H1 (cell line): ENCODE results near the gene STAT2. TPM values are rescaled to one million over a fixed set of nuclear protein-coding genes. Genes with fewer than 3 reads are reported as not detected.

Experiments
- CTCF ChIA-PET: fragments of 300-600 bp; sonication (Branson Sonifier 250); formaldehyde crosslinking; loops from one replicate; lab custom pipeline; 2021; ENCODE audit not compliant: partially characterized antibody; lab: Charles Lee
- POLR2A ChIA-PET: fragments of 300-600 bp; sonication (Branson Sonifier 250); formaldehyde crosslinking; loops from one replicate; lab custom pipeline; 2021; ENCODE audit warnings: inconsistent platforms; ENCODE audit not compliant: partially characterized antibody; lab: Charles Lee
- DNase-seq, 2 experiments: peaks; one replicate each; pipeline versions ENCODE4 v3.0.0 to v3.0.0-alpha.2; 2010 to 2022; ENCODE audit warnings: low spot score in 2 of 2, low read depth in 1 of 2, mixed read lengths in 1 of 2
- FAIRE-seq: peaks from 2 replicates; lab custom pipeline; 2011; peaks lifted over from hg19 to GRCh38; lab: Jason Lieb, UNC
- H2AFZ ChIP-seq: 2 replicates; pipeline ENCODE4 v1.8.1; 2012; ENCODE audit warnings: low read length, inconsistent platforms
- H2AK5ac ChIP-seq: 2 replicates; pipeline ENCODE4 v1.6.1; 2013; ENCODE audit warnings: low read depth, low read length
- H2BK120ac ChIP-seq: replicated peaks from 2 replicates; pipeline ENCODE3; 2013; ENCODE audit warnings: low read depth, low read length, inconsistent platforms
- H2BK12ac ChIP-seq: 2 replicates; pipeline ENCODE4 v1.6.1; 2013; ENCODE audit warnings: low read depth, low read length
- H2BK15ac ChIP-seq: 2 replicates; pipeline ENCODE4 v1.6.1; 2013; ENCODE audit warnings: low read length
- H2BK20ac ChIP-seq: 2 replicates; pipeline ENCODE4 v1.6.1; 2013; ENCODE audit warnings: low read length
- H2BK5ac ChIP-seq: 2 replicates; pipeline ENCODE4 v1.6.1; 2013; ENCODE audit warnings: low read depth, low read length
- H3K14ac ChIP-seq: 2 replicates; pipeline ENCODE4 v1.6.1; 2013; ENCODE audit warnings: inconsistent platforms; ENCODE audit not compliant: insufficient read length
- H3K18ac ChIP-seq: 2 replicates; pipeline ENCODE4 v1.6.1; 2013; ENCODE audit warnings: low read length; ENCODE audit errors: extremely low read depth
- H3K23ac ChIP-seq: 2 replicates; pipeline ENCODE4 v1.6.1; 2013; ENCODE audit warnings: inconsistent platforms; ENCODE audit not compliant: insufficient read length
- H3K23me2 ChIP-seq: 2 replicates; pipeline ENCODE4 v1.6.1; 2013; ENCODE audit warnings: low read depth, low read length
- H3K27ac ChIP-seq: 2 replicates; pipeline ENCODE4 v1.6.1; 2011; ENCODE audit warnings: low read depth, low read length, inconsistent platforms
- H3K27me3 ChIP-seq, 4 experiments: replicated peaks in 1 of 4; 1 replicate in 1 of 4; 2 replicates in 3 of 4; pipeline versions ENCODE4 v1.6.1 to v1.8.1; 2011 to 2013; ENCODE audit warnings: low read length in 3 of 4, mild to moderate bottlenecking in 3 of 4, inconsistent platforms in 2 of 4, mixed read lengths in 2 of 4, moderate library complexity in 1 of 4; ENCODE audit not compliant: control insufficient read depth in 3 of 4, insufficient read depth in 3 of 4; ENCODE audit errors: extremely low read depth in 1 of 4
- H3K36me3 ChIP-seq, 4 experiments: 2 replicates each; pipeline versions ENCODE4 v1.6.1 to v1.8.1; 2011 to 2013; ENCODE audit warnings: mild to moderate bottlenecking in 4 of 4, low read length in 3 of 4, moderate library complexity in 2 of 4, control low read depth in 1 of 4, inconsistent platforms in 1 of 4; ENCODE audit not compliant: insufficient read depth in 4 of 4, control insufficient read depth in 2 of 4
- H3K4ac ChIP-seq: replicated peaks from 2 replicates; pipeline ENCODE3; 2013; ENCODE audit warnings: low read length, low read depth, mixed read lengths, inconsistent platforms; ENCODE audit not compliant: insufficient read length
- H3K4me1 ChIP-seq, 4 experiments: replicated peaks in 1 of 4; 1 replicate in 1 of 4; 2 replicates in 3 of 4; pipeline versions ENCODE4 v1.6.1 to v1.8.1; 2011 to 2013; ENCODE audit warnings: low read length in 3 of 4, inconsistent platforms in 2 of 4, mixed read lengths in 1 of 4; ENCODE audit not compliant: insufficient read depth in 4 of 4, control insufficient read depth in 3 of 4
- H3K4me2 ChIP-seq, 2 experiments: 2 replicates each; pipeline versions ENCODE4 v1.6.1 to v1.8.1; 2011 to 2013; ENCODE audit warnings: low read depth in 2 of 2, low read length in 2 of 2, control low read depth in 1 of 2, inconsistent platforms in 1 of 2, mild to moderate bottlenecking in 1 of 2; ENCODE audit not compliant: insufficient read depth in 1 of 2
- H3K4me3 ChIP-seq, 4 experiments: fragments of 200-600, 300-600 bp in 1 of 4; sonication (generic), shearing (Covaris generic), sonication (Bioruptor Twin) in 1 of 4; 2 replicates each; pipeline versions ENCODE4 v1.5.1 to v1.8.1; 2011 to 2016; ENCODE audit warnings: low read length in 4 of 4, low read depth in 3 of 4, control low read depth in 2 of 4, inconsistent platforms in 2 of 4, mild to moderate bottlenecking in 2 of 4, mixed read lengths in 1 of 4, moderate library complexity in 1 of 4; ENCODE audit not compliant: insufficient read depth in 2 of 4; ENCODE audit errors: extremely low read depth in 1 of 4
- H3K56ac ChIP-seq: replicated peaks from 2 replicates; pipeline ENCODE3; 2013; ENCODE audit warnings: low read depth, mild to moderate bottlenecking, mixed read lengths, low read length, inconsistent platforms; ENCODE audit not compliant: insufficient read length
- H3K79me1 ChIP-seq: 2 replicates; pipeline ENCODE4 v1.6.1; 2013; ENCODE audit warnings: low read depth, low read length, control low read depth
- H3K79me2 ChIP-seq, 2 experiments: 2 replicates each; pipeline versions ENCODE4 v1.6.1 to v1.8.1; 2012 to 2013; ENCODE audit warnings: low read length in 2 of 2, mild to moderate bottlenecking in 2 of 2, inconsistent platforms in 1 of 2; ENCODE audit not compliant: insufficient read depth in 2 of 2, control insufficient read depth in 1 of 2
- H3K9ac ChIP-seq, 4 experiments: replicated peaks in 1 of 4; 1 replicate in 1 of 4; 2 replicates in 3 of 4; pipeline versions ENCODE4 v1.6.1 to v1.8.1; 2011 to 2013; ENCODE audit warnings: low read depth in 3 of 4, low read length in 3 of 4, control low read depth in 2 of 4, mild to moderate bottlenecking in 2 of 4, moderate library complexity in 2 of 4, inconsistent platforms in 1 of 4; ENCODE audit errors: extremely low read depth in 1 of 4
- H3K9me3 ChIP-seq, 2 experiments: 2 replicates each; pipeline versions ENCODE4 v1.6.1 to v1.8.1; 2012 to 2013; ENCODE audit warnings: mild to moderate bottlenecking in 2 of 2, moderate library complexity in 2 of 2, control low read depth in 1 of 2, inconsistent platforms in 1 of 2, low read depth in 1 of 2, low read length in 1 of 2, mixed read lengths in 1 of 2; ENCODE audit not compliant: insufficient read depth in 2 of 2
- H4K20me1 ChIP-seq, 2 experiments: replicated peaks in 1 of 2; 2 replicates each; pipeline versions ENCODE3 to v1.8.1; 2011 to 2013; ENCODE audit warnings: inconsistent platforms in 2 of 2, low read length in 2 of 2, mild to moderate bottlenecking in 1 of 2; ENCODE audit not compliant: insufficient read depth in 2 of 2, control insufficient read depth in 1 of 2
- H4K5ac ChIP-seq: 2 replicates; pipeline ENCODE4 v1.6.1; 2013; ENCODE audit warnings: low read length, low read depth, mixed read lengths, inconsistent platforms; ENCODE audit not compliant: insufficient read length
- H4K8ac ChIP-seq: 2 replicates; pipeline ENCODE4 v1.8.0; 2013; ENCODE audit warnings: mild to moderate bottlenecking, moderate library complexity, low read length, inconsistent platforms; ENCODE audit not compliant: insufficient read depth; ENCODE audit errors: extremely low read depth
- H4K91ac ChIP-seq: replicated peaks from 2 replicates; pipeline ENCODE3; 2013; ENCODE audit warnings: low read length, mixed read lengths, inconsistent platforms; ENCODE audit not compliant: insufficient read length
- GTF2F1 ChIP-seq: IDR thresholded peaks from 2 replicates; pipeline ENCODE4 v1.6.1; 2012; ENCODE audit warnings: low read depth, low read length, improper control_type of control experiment, borderline replicate concordance
- KDM5A ChIP-seq: fragments of 200-600 bp; IDR thresholded peaks from 2 replicates; pipeline ENCODE4 v1.7.1; 2012; ENCODE audit warnings: mild to moderate bottlenecking, low read length, inconsistent platforms, mixed read lengths
- MAFK ChIP-seq: IDR thresholded peaks from 2 replicates; pipeline ENCODE4 v1.6.1; 2012; ENCODE audit warnings: low read depth, mild to moderate bottlenecking, improper control_type of control experiment, low read length
- POLR2A ChIP-seq, 2 experiments: IDR thresholded peaks; 1 replicate in 1 of 2; 2 replicates in 1 of 2; pipeline ENCODE4 v1.6.1; 2011; ENCODE audit warnings: low read depth in 2 of 2, low read length in 2 of 2, mild to moderate bottlenecking in 2 of 2; ENCODE audit errors: control extremely low read depth in 1 of 2
- SIX5 ChIP-seq: IDR thresholded peaks from 2 replicates; pipeline ENCODE4 v1.6.1; 2011; ENCODE audit warnings: mild to moderate bottlenecking, low read depth, low read length
- TBP ChIP-seq: IDR thresholded peaks from 2 replicates; pipeline ENCODE4 v1.6.1; 2011; ENCODE audit warnings: low read depth, low read length, improper control_type of control experiment
- TCF12 ChIP-seq: IDR thresholded peaks from 2 replicates; pipeline ENCODE4 v1.6.1; 2011; ENCODE audit warnings: low read depth, mild to moderate bottlenecking, low read length
- WGBS, 2 experiments: shearing (Covaris generic) in 1 of 2; methylation state at CpG; one replicate each; pipeline versions ENCODE4 v1.1.6 to v1.1.7; 2013 to 2015; ENCODE audit warnings: low lambda C conversion rate in 2 of 2, mixed read lengths in 2 of 2, inconsistent platforms in 1 of 2, low coverage in 1 of 2, missing lambda C conversion rate in 1 of 2; ENCODE audit not compliant: insufficient replicate concordance in 2 of 2, insufficient coverage in 1 of 2, insufficient read length in 1 of 2; ENCODE audit errors: extremely low coverage in 1 of 2, missing lambda C conversion rate in 1 of 2; 5-methylcytosine and 5-hydroxymethylcytosine counted together
- polyA plus RNA-seq, 7 experiments: library from polyadenylated mRNA; depleted of rRNA in 3 of 7; stranded (reverse) in 5 of 7; unstranded in 2 of 7; fragments of >200 nt in 5 of 7; fragments of 200-250 nt in 2 of 7; gene quantifications; 1 replicate in 5 of 7; 2 replicates in 1 of 7; 4 replicates in 1 of 7; pipeline versions ENCODE4 v1.2.1 to v1.2.3, GENCODE V29; 2011 to 2013; ENCODE audit warnings: missing spikeins in 2 of 7, mixed read lengths in 2 of 7
- total RNA-seq: library from RNA; stranded (reverse); fragmentation: NEBNext Ultra II Directional; extraction: Animal tissue kit (Norgen Biotek cat#: 25700); gene quantifications from 2 replicates; pipeline ENCODE4 v1.2.1, GENCODE V29; 2021
- TF ChIP-seq, protein P1 (sequence below): IDR thresholded peaks from 2 replicates; pipeline ENCODE4 v1.6.1; 2012; ENCODE audit warnings: low read length, inconsistent platforms

The STAT2 gene
- total and polyA plus RNA-seq, 2 of the 8 experiments (the other 6 are each of a cell fraction or from before 2014, with no cell fraction given) = 37.1 to 44.7 TPM

DNA sequence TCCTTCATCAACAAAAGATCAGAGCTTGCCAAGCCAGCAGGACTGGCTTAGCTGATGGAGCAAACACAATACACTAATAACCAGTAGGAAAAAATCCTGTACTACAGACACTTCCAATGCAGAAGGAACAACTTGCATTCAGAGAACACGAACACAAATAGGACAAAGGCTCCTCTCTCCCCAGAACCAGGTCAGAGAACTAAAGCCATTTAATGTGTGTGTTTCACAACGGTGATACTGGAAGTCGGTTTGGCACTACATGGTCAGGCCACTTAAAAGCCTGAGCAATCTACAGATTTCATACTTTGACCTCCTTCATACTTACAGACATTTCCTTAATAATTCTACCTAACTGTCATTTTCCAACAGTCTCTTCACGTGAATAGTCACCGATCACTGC is 66.1 kb downstream of the STAT2 start:
- no peak overlapping the region for H3K14ac ChIP-seq
- H3K79me1 ChIP-seq = no peaks in the 10 kb centered on the region
- no peak overlapping the region for H2BK120ac ChIP-seq
- no peak for FAIRE-seq
- no peak overlapping the region for H3K27ac ChIP-seq
- H2AK5ac ChIP-seq = no peak overlapping the region
- no peaks in the 10 kb centered on the region for H3K4me1 ChIP-seq
- ChIA-PET CTCF (interaction anchor here (1.2 to 1.7 kb wide), 4 partner anchors 8 to 28 kb away, joined by 3 to 5 read pairs (median 4); no protein-coding TSS in a partner anchor), POLR2A (interaction anchor here (0.6 to 2.2 kb wide), 6 partner anchors 10 to 180 kb away, joined by 3 to 8 read pairs (median 4); no protein-coding TSS in a partner anchor)
- no peaks in the 10 kb centered on the region for H3K9me3 ChIP-seq
- no peak overlapping the region for H3K23ac ChIP-seq
- no peak overlapping the region for H3K4me2 ChIP-seq
- TF ChIP-seq TBP = no peak
- no peak for TF ChIP-seq SIX5
- no peak for TF ChIP-seq POLR2A (IDR thresholded peaks at IDR 0.05; ENCODE audit: control extremely low read depth in 1 of 2, low read depth in 2 of 2, low read length in 2 of 2)
- TF ChIP-seq GTF2F1 = no peak
- no peak for TF ChIP-seq MAFK
- TF ChIP-seq TCF12 = no peak
- TF ChIP-seq, protein P1, sequence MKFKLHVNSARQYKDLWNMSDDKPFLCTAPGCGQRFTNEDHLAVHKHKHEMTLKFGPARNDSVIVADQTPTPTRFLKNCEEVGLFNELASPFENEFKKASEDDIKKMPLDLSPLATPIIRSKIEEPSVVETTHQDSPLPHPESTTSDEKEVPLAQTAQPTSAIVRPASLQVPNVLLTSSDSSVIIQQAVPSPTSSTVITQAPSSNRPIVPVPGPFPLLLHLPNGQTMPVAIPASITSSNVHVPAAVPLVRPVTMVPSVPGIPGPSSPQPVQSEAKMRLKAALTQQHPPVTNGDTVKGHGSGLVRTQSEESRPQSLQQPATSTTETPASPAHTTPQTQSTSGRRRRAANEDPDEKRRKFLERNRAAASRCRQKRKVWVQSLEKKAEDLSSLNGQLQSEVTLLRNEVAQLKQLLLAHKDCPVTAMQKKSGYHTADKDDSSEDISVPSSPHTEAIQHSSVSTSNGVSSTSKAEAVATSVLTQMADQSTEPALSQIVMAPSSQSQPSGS = no peak
- no peak for TF ChIP-seq KDM5A
- H4K8ac ChIP-seq = no peak overlapping the region
- DNase-seq = no peak
- no peak overlapping the region for H3K4me3 ChIP-seq
- peaks cover 12 to 48% of the 10 kb centered on the region in 2 experiments for H3K79me2 ChIP-seq
- no peak overlapping the region for H4K5ac ChIP-seq
- no peak overlapping the region for H2BK5ac ChIP-seq
- H3K4ac ChIP-seq = no peak overlapping the region
- H2BK15ac ChIP-seq = no peak overlapping the region
- no peak overlapping the region for H2AFZ ChIP-seq
- H3K36me3 ChIP-seq = peaks cover 4 to 26% (median 7%) of the 10 kb centered on the region in 4 experiments; a peak in 6 of 8 replicates
- no peaks in the 10 kb centered on the region for H3K27me3 ChIP-seq
- WGBS, 2 experiments = 96% methylated on average over 5 of the region's 5 CpGs; no CpG with 5 or more reads in 1 of the 2 experiments
- no peak overlapping the region for H3K9ac ChIP-seq
- no peak overlapping the region for H4K91ac ChIP-seq
- peaks cover 0 to 7% of the 10 kb centered on the region in 2 experiments for H4K20me1 ChIP-seq
- H3K56ac ChIP-seq = no peak overlapping the region
- no peak overlapping the region for H2BK20ac ChIP-seq
- no peaks in the 10 kb centered on the region for H3K23me2 ChIP-seq
- no peak overlapping the region for H2BK12ac ChIP-seq
- H3K18ac ChIP-seq = no peak overlapping the region
